ENCODE data around the gene CDH13. TPM values are rescaled to one million over a fixed set of nuclear protein-coding genes. Genes with fewer than 3 reads are reported as not detected.

CDH13 gene
- total and polyA plus RNA-seq, 2 of the 8 experiments (the other 6 are each of a cell fraction or from before 2014, with no cell fraction given), result 2.3 to 2.4 TPM

DNA sequence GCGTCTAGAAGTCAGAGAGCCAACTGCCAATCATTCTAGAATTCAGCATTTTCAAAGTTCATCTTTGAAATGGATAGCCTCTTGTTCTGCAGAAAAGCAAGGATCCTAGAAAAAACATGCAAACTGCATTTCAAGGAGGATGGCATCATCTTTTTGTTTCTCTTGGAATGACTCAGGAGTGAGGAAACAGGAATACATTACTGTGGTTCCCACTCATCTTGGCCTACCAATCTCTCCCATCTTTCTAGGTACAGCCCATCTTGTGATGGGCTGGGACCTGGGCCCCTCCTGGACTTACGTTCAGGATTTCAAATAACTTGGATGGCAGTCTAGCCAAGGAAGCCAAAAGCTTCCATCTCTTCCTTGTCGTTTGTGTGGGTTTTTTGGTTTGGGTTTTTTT, 363.4 kb downstream of the CDH13 start:
- no peaks in the 10 kb centered on the region for H3K9me3 ChIP-seq (ENCODE audit: insufficient read depth in 2 of 2, low read depth in 1 of 2, low read length in 1 of 2)
- no peak overlapping the region for H3K4ac ChIP-seq (replicated peaks; ENCODE audit: insufficient read length, low read depth, low read length)
- no peak overlapping the region for H2BK15ac ChIP-seq (ENCODE audit: low read length)
- WGBS, 2 experiments (ENCODE audit: extremely low coverage in 1 of 2, insufficient coverage in 1 of 2, insufficient read length in 1 of 2, insufficient replicate concordance in 2 of 2, low coverage in 1 of 2, low lambda C conversion rate in 2 of 2, missing lambda C conversion rate in 1 of 2), result 80% methylated on average over 3 of the region's 3 CpGs; no CpG with 5 or more reads in 1 of the 2 experiments
- no peak overlapping the region for H3K4me2 ChIP-seq (ENCODE audit: insufficient read depth in 1 of 2, low read depth in 2 of 2, low read length in 2 of 2)
- H2BK5ac ChIP-seq (ENCODE audit: low read depth, low read length), result no peak overlapping the region
- no peaks in the 10 kb centered on the region for H3K36me3 ChIP-seq (ENCODE audit: control insufficient read depth in 2 of 4, insufficient read depth in 4 of 4, low read length in 3 of 4)
- no peak overlapping the region for H3K14ac ChIP-seq (ENCODE audit: insufficient read length)
- no peak overlapping the region for H3K18ac ChIP-seq (ENCODE audit: extremely low read depth, low read length)
- no peak overlapping the region for H2BK12ac ChIP-seq (ENCODE audit: low read depth, low read length)
- no peak overlapping the region for H2AK5ac ChIP-seq (ENCODE audit: low read depth, low read length)
- no peaks in the 10 kb centered on the region for H3K79me1 ChIP-seq (ENCODE audit: low read depth, low read length)
- H2AFZ ChIP-seq (ENCODE audit: low read length), result no peak overlapping the region
- H4K91ac ChIP-seq (replicated peaks; ENCODE audit: insufficient read length, low read length), result no peak overlapping the region
- no peak overlapping the region for H3K23ac ChIP-seq (ENCODE audit: insufficient read length)
- TF ChIP-seq KDM1A (IDR thresholded peaks at IDR 0.05; ENCODE audit: borderline replicate concordance, low read length), result no peak
- no peaks in the 10 kb centered on the region; a peak in 1 of 7 replicates for H3K27me3 ChIP-seq (replicated peaks in 1 of 4; ENCODE audit: control insufficient read depth in 3 of 4, extremely low read depth in 1 of 4, insufficient read depth in 3 of 4, low read length in 3 of 4)
- no peak overlapping the region for H4K5ac ChIP-seq (ENCODE audit: insufficient read length, low read depth, low read length)
- FAIRE-seq, result no peak
- ChIA-PET CTCF (ENCODE audit: partially characterized antibody) (interaction anchor here (0.7 kb wide), 1 partner anchor 335 kb away, joined by 3 read pairs; no protein-coding TSS in a partner anchor), POLR2A (ENCODE audit: partially characterized antibody) (no interaction called here)
- H2BK20ac ChIP-seq (ENCODE audit: low read length), result no peak overlapping the region
- no peak overlapping the region for H3K56ac ChIP-seq (replicated peaks; ENCODE audit: insufficient read length, low read depth, low read length)
- H3K79me2 ChIP-seq (ENCODE audit: control insufficient read depth in 1 of 2, insufficient read depth in 2 of 2, low read length in 2 of 2), result no peaks in the 10 kb centered on the region
- no peak for DNase-seq (ENCODE audit: low read depth in 1 of 2, low spot score in 2 of 2)
- no peaks in the 10 kb centered on the region for H3K23me2 ChIP-seq (ENCODE audit: low read depth, low read length)
- no peaks in the 10 kb centered on the region for H3K4me1 ChIP-seq (replicated peaks in 1 of 4; ENCODE audit: control insufficient read depth in 3 of 4, insufficient read depth in 4 of 4, low read length in 3 of 4)
- no peaks in the 10 kb centered on the region for H4K20me1 ChIP-seq (replicated peaks in 1 of 2; ENCODE audit: control insufficient read depth in 1 of 2, insufficient read depth in 2 of 2, low read length in 2 of 2)
- H4K8ac ChIP-seq (ENCODE audit: extremely low read depth, insufficient read depth, low read length), result no peak overlapping the region
- no peak overlapping the region for H2BK120ac ChIP-seq (replicated peaks; ENCODE audit: low read depth, low read length)
- H3K27ac ChIP-seq (ENCODE audit: low read depth, low read length), result no peak overlapping the region
- H3K4me3 ChIP-seq (ENCODE audit: extremely low read depth in 1 of 4, insufficient read depth in 2 of 4, low read depth in 3 of 4, low read length in 4 of 4), result no peak overlapping the region
- no peak overlapping the region for H3K9ac ChIP-seq (replicated peaks in 1 of 4; ENCODE audit: extremely low read depth in 1 of 4, low read depth in 3 of 4, low read length in 3 of 4)
